ENCODE data around the gene CMTM8.
A peak's percentile ranks its signal among the peaks of the same experiment; 100 is the strongest.

Gene CMTM8

DNA sequence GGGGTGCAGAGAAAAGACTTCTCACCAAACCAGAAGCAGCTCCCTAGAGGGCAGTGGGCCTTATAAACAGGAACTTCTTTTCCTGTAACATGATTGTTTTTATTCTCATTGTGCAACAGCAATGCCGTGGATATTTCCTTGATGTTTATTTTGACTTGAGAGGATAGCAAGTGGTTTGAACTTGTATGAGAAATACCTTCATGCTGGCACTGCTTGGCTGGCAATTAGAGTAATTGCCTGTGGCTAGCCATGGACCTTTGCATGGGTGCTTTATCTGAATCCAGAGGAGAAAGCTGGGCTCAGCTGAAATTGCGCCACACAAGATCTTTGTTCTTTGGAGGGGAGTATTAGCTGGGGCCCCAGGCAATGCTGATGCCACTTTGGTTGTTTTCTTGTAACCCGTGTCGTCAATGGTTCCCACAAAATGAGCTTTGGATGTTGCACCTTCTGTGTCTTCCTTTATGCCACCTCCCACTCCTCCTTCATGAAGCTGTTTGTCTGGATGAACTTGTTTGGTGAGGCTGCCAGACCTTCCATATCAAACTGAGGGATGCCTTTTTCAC, 37.9 kb downstream of the CMTM8 start:
- DNase-seq (ENCODE audit: low read depth, low spot score) = no peak

DNA sequence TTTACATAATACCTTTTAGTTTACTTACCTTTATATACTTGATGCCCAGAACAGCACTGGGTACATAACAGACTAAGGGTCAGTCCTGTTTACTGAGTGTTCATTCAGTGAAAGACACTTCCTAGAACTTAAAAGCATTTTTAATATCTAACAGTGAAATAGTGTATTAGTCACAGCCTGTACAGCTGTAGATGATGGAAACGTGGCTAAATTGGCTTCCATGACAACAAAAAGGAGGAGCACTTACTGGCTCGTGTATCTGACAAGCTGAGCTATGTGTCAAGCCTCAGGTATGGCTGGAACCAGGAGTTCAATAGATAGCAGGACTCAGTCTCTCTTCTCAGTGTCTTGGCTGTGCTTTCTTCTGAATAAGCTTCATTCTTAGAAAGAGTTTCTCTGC, 40.2 kb downstream of the CMTM8 start:
- DNase-seq (ENCODE audit: low read depth, low spot score) = no peak

DNA sequence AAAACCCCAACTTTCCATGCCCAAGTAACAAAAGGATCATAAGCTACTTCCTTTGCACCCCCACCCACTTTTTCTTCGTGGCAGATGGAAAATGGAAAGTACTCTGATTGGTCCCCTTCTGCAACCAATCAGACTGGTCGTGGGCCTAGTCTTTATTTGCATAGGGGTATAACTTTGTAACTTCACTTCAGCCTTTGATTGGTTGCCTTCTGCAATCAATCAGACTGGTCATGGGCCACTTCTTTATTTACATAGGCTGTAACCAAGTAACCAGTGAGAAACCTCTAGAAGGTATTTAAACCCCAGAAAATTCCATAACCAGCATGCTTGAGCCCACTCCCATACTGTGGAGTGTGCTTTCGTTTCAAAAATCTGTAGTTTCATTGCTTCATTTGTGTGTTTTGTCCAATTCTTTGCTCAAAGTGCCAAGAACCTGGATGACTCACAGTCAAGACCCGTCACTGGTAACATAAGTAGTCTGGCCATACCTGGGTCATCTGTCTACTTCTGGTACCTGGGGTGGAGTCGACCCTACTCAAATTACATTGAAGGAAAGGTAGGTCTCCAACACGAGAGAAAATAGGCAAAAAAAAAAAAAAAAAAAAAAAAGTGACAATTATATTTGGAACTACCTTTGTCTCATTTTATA, 41.9 kb downstream of the CMTM8 start:
- DNase-seq (ENCODE audit: low read depth, low spot score) = no peak

DNA sequence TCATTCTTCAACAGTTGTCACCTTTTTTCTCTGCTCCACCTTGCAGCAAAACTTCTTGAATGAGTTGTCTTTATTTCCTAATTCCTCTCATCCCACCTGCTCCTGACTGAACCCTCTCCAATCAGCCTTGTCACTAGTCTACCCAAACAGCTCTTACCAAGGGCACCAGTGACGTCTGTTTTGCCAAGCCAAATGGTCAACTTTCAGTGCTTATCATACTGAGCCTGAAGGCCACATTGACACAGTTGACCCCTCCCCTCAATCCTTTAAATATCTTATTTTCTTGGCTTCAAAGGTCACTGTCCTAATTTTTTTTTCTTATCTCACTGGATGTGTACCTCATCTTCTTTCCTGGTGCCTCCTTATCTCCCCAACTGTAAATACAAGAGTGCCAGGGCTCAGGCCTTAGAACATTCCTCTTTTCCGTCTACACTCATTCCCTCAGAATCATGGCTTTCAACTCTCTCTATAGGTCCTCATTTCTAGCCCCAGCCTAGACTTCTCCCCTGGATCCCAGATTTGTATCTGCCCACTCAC, 43.2 kb downstream of the CMTM8 start:
- no peak for DNase-seq (ENCODE audit: low read depth, low spot score)

DNA sequence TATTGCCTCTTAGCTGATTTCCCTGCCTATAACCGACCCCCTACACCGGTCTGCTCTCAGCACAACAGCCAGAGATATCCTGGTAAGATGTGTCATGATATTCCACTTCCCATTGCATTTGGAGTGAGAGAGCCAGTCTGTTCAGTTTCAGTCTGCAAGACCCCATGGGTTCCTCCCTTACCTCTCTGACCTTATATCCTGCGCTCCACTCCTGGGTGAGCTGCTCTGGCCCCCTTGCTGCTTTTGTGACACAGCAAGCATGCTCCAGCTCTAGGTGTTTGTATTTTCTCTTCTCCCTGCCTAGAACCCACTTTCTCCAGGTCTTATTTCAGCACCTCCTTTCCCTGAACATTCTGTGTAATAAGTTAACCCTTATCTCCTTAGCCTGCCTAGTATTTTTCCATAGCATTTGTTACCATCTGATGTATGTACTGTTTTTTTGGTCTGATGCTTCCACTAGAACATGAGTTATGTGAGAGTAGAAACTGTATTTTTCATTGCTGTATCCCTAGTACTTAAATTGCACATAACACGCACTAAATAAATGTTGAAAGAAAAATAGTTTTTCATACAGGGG, 44.2 kb downstream of the CMTM8 start:
- DNase-seq (ENCODE audit: low read depth, low spot score) = no peak

DNA sequence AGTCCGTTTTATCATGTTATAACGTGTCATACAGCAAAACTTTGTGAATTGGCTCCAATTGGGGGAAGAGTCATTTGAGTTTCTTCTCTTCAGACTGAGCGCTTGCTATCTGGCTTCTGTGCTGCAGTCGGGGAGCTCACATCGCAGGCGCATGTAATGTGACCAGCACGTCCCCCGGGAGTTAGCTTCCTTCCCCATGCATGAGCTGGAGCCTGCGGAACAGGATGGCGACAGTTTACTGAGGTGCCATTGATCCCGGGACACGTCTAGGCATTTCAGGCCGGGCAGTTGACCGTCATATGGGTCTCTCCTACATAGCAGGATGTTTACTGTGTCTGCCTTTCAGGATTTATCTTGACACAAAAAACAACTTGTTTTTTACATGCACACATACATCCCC, 44.8 kb downstream of the CMTM8 start:
- no peak for DNase-seq (ENCODE audit: low read depth, low spot score)

GRCh38 chr3:32284443-32285212, 46.1 kb downstream of the CMTM8 start:
- DNase-seq (ENCODE audit: low read depth, low spot score) = no peak

GRCh38 chr3:32285891-32286290, 47.4 kb downstream of the CMTM8 start:
- no peak for DNase-seq (ENCODE audit: low read depth, low spot score)

- no peak for DNase-seq (ENCODE audit: low read depth, low spot score)
These were observed 50.3 kb downstream of the CMTM8 start for GRCh38 chr3:32288819-32289218.

- DNase-seq (ENCODE audit: low read depth, low spot score) = no peak
These were observed 52.1 kb downstream of the CMTM8 start for GRCh38 chr3:32290619-32291018.

- no peak for DNase-seq (ENCODE audit: low read depth, low spot score)
These were observed 53.8 kb downstream of the CMTM8 start for GRCh38 chr3:32292085-32292796.

DNA sequence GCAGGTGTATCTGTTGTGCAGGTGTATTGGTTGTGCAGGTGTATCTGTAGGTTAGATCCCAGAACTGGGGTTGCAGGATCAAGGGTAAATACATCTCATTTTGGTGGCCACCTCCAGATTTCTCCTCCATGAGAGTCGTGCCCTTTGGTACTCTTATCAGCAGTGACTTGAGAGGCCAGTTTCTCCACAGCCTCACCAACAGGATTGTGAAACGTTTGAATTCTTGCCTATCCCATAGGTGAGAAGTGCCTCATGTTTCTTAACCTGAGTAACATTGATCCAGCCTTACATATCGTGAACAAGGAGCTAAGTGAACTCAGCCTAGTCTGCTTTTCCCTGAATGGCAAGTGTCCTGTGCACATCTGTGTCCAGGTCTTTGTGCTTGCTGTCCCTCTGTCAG, 55.4 kb downstream of the CMTM8 start:
- DNase-seq (ENCODE audit: low read depth, low spot score) = no peak

DNA sequence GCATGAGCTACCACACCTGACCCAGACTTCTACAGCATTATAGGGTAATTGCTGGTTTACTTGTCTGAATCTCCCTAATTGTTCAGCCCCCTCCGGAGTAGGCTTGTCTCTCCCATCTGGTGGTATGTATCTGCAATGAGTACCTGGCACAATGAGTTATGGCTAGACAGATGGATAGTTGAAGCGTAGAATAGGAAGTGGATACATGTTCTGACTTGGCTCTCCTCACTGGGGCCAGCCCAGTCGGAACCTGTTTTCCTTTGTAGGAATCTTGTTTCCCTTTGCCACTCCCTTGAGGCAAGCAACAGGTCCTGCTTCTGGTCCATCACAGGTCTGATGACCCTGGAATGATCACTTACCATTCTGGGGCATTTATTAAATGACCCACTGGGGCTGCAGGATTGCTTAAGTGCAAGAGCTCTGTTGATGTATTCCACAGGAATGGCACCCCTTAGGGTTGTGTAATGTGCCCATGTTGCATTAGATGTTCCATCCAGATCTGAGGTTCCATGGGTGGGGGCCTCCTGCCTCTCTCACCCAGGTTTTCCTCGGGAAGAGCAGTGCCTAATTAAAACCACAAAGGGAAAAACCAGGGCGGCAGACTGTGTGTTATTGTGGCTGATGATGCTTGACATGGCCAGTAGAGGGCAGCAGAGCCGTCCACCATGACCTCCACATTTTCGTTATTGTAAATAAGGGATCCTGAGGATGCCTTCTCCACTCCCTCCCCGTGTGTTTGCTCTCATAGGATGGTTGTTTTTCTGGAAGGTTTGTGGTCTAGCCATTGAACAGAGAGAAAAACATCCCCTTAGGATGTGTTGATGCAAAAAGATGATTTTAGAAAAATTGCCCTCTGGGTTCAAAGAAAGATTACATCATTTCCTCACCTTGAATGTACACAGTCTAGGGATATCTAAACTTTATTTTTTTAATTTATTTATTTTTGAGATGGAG, 58.0 kb downstream of the CMTM8 start:
- DNase-seq (ENCODE audit: low read depth, low spot score) = peak; percentile 28

GRCh38 chr3:32297366-32297765, 58.9 kb downstream of the CMTM8 start:
- DNase-seq (ENCODE audit: low read depth, low spot score) = no peak

GRCh38 chr3:32301426-32301825, 62.9 kb downstream of the CMTM8 start:
- DNase-seq (ENCODE audit: low read depth, low spot score) = no peak

DNA sequence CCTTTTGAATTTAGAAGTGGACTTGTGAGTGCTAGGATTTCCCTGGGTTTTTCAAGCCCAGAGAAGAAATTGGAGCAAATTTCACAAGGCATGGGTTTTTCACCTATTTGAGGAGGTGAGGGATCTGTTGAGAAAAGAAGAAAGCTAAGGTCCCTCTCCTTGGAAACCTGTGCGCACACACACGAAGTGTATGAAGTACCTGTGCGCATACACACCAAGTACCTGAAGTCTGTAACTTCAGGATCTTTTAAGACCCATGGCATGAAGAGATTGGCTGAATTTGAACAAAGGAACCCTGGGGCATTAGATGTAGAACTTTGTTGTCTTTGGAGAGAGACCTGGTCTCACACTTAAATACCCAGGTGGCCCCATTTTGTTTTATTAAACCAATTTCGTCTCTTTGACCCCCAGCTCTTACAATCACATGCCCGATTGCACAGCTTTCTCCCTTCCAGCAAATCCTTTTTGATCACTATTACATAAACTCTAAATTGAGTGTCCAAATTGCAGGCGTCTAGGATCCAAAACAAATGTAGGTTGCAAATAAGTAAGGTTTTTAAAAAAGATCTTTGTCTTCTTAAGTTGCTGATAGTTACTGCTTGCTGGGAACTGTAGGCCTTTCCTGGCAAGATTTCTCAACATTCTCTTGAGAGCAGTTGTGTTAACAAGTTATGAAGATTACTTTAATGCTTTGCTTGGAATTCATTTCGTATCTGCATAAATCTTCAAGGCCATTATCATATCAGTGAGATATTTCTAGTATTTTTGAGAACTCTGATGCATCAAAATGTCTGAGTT, 64.3 kb downstream of the CMTM8 start:
- no peak for DNase-seq (ENCODE audit: low read depth, low spot score)

GRCh38 chr3:32303399-32303747, 64.9 kb downstream of the CMTM8 start:
- DNase-seq (ENCODE audit: low read depth, low spot score) = no peak

GRCh38 chr3:32303977-32304881, 65.7 kb downstream of the CMTM8 start:
- no peak for DNase-seq (ENCODE audit: low read depth, low spot score)

DNA sequence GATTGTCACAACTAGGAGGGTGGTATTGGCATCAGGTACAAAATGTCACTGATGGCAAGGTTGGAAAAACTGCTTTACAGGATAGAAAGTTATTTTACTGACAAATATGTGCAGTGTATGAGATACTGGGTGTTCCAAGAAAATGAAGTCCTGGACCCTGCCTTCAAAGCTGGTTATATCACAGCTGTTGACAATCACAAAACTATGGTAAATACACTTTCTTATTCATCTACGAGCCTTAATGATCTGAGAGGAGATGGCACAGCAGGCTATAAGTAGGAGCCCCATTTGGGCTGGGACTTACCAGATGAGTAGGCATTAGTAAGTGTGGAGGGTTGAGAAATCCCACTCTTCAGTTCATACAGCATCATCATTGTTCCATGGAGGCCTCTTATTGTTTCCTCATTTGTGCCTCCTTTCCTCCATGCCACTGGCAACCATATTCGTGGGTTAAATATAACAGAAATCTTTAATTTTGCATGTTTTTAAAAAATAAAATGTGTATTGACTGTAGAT, 66.9 kb downstream of the CMTM8 start:
- DNase-seq (ENCODE audit: low read depth, low spot score) = no peak

All from activated CD4-positive, CD25-positive, alpha-beta regulatory T cell treated with anti-CD3 and anti-CD28 coated beads, Interleukin-2, amount 50 U/mL, for 16 hours (primary cell).